ENCODE data around the gene POM121C.
"Not testable (repeated sequence)": the region's sequence is repeated elsewhere in the genome, so short reads cannot be mapped to it uniquely, and the experiment has no call there.

The POM121C gene

DNA sequence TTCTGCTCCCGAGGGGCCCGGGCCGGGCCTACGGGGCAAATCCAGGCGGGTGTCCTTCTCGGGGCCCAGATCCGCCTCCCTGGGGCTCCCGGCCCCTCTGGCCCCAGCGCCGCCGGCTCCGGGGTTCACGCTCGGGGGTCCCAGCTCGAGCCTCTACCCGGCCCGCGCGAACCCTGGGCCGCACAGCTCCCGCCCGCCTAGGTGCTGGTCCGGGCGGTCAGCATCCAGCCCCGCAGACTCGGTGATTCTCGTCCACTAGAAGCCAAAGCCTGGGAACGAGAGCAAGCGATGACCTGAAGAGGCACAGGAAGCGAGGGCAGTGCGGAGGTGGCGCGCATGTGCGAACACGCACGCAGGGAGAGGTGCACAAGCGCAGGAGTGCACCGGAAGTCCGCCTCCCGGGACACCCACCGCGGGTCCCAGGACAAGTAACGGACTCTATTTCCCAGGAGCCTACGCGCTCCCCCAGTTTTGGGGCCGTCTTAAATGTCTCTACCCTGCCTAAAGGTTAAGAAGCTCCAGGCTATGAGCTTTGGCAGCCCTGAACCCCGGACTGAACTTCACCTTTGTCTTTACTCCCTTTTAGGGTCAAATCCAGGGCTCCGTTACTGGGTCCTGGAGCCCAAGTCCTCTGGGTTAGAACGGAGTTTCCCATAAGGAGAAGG is at the start of gene POM121C:
POM121C (minus strand) TSS at position 321 of the 665 bp plus-strand sequence. CDS start 44,803 bp downstream, outside the sequence.
- DNase-seq (ENCODE audit: low read depth in 2 of 2) = peak; percentile 66 to 73

DNA sequence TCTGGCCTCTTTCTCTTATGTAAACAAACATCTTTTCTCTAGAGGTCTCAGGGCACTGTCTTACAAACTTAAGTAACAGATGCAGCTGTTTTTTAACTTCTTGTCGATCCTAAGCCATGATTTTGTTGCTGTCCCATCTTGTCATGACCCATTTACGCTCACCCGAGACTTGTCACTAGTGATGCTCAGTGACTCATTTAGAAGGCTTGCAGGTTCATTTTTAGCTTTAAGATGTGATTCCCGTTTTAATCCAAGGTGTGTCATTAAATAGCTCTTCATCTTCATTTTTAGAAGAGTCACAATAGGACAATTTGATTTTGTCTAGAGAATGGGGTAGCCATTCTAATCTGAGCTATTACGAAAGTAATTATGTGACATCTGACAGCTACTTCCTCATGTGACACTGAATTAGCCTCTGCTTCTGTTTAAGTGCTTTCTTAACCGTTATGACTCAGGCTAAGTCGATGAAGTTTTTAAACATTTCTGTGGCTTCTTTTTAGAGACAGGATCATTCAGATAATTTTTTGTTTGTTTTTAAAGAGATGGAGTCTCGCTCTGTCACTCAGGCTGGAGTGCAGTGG is 48.7 kb upstream of the POM121C start:
- DNase-seq (ENCODE audit: low read depth in 2 of 2) = no peak

DNA sequence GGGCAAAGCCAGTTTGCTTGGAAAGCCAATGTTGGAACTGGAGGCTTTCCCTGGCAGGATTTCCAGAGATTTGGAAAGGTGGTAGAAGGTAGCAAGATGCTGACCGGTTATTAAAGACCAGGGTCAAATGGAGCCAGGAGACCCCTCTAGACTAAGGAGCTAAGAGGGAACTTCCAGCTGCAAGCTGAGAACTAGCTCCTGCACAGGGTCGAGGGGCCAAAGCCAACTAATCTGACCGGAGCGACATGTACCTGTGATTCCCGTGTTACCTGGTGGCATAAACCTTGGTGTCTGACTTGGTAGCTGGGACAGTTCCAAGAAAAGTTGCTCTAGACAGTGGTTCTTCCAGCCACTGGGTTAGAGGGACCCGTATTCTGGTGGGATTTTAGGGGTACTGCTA is 47.8 kb upstream of the POM121C start:
- no peak for DNase-seq (ENCODE audit: low read depth in 2 of 2)

DNA sequence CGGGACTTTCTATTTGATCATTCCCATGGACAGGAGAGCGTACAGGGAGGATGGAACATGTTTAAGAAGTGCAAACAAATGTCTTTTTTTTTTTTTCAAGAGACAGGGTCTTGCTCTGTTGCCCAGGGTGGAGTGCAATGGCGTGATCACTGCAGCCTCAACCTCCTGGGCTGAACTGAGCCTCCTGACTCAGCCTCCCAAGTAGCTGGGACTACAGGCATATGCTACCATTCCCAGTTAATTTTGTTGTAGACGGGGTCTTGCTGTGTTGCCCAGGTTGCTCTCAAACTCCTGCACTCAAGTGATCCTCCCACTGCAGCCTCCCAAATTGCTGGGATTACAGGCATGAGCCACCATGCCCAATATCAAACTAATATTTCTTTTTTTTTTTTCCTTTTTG is 46.5 kb upstream of the POM121C start:
- DNase-seq (ENCODE audit: low read depth in 2 of 2) = no peak

DNA sequence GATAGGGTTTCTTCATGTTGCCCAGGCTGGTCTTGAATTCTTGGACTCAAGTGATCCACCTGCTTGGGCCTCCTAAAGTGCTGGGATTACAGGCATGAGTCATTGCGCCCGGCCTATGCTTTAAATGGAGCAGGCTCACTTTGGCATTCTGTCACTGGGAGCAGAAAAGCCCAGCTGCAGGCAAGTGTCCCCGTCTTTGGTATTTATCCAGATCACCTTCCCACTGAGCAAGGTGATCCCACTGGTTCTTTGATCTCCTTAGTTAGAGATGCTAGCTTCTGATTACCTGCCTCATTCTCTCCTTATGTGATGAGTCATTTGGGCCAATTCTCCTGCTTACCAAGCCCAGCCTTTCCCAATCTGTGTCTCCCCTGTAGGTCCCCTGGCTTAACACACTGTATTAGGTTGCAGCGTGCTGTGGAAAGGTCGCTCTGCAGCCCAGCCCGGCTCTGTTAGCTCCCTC is 45.3 kb upstream of the POM121C start:
- DNase-seq (ENCODE audit: low read depth in 2 of 2) = no peak

DNA sequence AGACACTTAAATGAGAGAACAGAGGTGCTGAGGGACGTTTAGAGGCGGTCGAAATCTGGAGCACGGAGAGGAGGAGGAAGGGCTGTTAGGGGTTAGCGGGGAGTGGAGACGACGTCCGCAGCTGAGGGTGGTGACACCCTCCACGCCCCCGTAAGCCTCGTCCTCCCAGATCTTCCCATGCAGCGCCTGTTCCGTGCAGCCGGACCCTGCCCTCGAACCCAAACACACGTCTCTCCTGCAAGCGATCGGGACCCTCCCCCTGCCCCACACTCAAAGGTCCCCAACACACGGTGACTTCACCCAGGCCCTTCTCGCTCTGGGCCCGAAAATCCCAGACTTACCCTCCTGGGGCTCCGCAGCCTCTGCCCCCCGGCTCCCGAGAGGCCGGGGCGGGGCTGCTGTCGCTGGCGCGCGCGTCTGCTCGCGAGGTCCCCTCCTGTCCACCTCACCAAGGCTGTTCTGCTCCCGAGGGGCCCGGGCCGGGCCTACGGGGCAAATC is 41.2 kb upstream of the POM121C start:
- not testable (repeated sequence) for DNase-seq (ENCODE audit: low read depth in 2 of 2)

DNA sequence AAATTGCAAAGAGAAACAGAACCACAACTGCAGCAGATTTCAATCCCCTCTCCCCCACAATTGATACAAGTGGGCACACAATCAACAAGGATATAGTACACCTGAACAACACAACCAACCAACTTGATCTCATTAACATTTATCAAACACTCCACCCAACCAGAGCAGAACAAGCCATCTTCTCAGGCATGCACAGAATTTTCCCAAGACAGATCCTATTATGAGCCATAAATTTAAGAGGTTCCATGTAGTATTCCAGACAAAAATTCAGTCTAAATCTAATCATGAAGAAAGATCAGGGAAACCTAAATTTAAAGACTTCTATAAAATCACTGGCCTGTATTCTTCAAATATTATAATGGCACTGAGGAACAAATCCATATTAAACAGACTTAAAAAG is 35.6 kb upstream of the POM121C start:
- not testable (repeated sequence) for DNase-seq (ENCODE audit: low read depth in 2 of 2)

DNA sequence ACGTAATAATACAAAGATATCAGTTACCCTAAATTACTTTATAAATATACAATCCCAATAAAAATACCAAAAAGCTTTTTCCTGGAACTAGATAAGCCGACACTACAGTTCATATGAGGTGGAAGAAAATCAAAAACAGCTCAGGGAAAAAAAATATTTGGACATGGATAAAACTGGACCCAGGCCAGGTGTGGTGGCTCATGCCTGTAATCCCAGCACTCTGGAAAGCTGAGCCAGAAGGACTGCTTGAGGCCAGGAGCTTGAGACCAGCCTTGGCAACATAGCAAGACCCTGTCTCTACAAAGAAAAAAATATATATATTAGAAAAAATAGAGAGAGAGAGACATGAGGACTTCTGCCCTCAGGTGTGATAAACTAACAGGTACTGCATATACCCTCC is 32.7 kb upstream of the POM121C start:
- DNase-seq (ENCODE audit: low read depth in 2 of 2) = not testable (repeated sequence)

DNA sequence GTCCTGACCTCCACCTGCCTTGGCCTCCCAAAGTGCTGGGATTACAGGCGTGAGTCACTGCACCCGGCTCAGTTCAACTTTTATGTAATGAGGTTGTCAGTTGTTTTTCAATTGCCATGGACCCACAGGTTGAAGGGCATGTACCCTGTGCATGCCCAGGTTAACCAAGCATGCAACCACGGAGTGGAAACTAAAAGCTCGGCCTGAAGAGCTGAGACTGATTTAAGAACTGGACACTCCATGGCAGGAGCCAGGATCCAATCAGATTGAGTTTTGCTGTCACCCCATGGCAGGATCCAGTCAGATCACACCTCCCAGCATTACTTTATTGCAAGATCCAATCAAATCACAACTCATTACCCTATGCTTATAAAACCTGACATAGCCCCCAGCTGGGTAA is 22.9 kb upstream of the POM121C start:
- not testable (repeated sequence) for DNase-seq (ENCODE audit: low read depth in 2 of 2)

DNA sequence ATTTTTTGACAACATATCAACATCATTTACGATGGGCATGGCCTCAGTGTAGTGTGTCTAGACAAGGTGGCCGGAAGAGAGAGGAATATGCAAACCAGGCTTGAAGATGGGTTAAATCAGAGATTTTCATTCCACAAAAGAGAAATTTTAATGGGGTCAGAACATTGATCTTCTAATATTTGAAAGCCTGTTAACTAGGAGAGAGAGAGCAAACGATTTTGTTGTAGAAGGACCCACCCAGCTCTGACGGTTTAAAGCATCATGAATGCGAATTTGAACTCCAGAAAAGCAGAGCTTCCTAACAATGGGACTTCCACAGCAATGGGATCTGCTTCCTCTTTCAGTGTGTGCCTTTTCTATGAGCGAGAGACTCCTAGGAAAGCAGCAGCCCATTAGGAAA is 5.9 kb upstream of the POM121C start, which contains the start of gene SPDYE5:
SPDYE5 (plus strand) TSS at position 301 of the 400 bp plus-strand sequence. CDS start 1,728 bp downstream, outside the sequence.
- DNase-seq (ENCODE audit: low read depth in 2 of 2) = not testable (repeated sequence)

DNA sequence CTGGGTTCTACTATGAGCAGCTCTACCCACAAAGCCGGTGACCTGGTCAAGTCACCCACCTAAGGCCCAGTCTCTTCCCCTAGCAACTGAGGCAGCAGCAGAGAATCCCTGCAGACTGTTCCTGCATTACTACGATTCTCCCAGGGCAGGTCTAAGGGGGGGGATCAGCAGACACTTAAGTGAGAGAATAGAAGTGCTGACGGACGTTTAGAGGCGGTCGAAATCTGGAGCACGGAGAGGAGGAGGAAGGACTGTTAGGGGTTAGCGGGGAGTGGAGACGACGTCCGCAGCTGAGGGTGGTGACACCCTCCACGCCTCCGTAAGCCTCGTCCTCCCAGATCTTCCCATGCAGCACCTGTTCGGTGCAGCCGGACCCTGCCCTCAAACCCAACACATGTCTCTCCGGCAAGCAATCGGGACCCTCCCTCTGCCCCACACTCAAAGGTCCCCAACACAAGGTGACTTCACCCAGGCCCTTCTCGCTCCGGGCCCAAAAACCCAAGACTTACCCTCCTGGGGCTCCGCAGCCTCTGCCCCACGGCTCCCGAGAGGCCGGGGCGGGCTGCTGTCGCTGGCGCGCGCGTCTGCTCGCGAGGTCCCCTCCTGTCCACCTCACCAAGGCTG is 632 bp downstream of the POM121C start:
- not testable (repeated sequence) for DNase-seq (ENCODE audit: low read depth in 2 of 2)

DNA sequence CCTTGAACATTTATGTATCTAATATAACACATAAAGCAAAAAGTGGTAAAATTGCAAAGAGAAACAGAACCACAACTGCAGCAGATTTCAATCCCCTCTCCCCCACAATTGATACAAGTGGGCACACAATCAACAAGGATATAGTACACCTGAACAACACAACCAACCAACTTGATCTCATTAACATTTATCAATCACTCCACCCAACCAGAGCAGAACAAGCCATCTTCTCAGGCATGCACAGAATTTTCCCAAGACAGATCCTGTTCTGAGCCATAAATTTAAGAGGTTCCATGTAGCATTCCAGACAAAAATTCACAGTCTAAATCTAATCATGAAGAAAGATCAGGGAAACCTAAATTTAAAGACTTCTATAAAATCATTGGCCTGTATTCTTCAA is 5.8 kb downstream of the POM121C start:
- not testable (repeated sequence) for DNase-seq (ENCODE audit: low read depth in 2 of 2)

DNA sequence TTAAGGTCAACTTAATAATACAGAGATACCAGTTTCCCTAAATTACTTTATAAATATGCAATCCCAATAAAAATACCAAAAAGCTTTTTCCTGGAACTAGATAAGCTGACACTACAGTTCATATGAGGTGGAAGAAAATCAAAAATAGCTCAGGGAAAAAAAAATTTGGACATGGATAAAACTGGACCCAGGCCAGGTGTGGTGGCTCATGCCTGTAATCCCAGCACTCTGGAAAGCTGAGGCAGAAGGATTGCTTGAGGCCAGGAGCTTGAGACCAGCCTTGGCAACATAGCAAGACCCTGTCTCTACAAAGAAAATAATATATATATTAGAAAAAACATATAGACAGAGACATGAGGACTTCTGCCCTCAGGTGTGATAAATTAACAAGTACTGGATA is 8.6 kb downstream of the POM121C start:
- not testable (repeated sequence) for DNase-seq (ENCODE audit: low read depth in 2 of 2)

DNA sequence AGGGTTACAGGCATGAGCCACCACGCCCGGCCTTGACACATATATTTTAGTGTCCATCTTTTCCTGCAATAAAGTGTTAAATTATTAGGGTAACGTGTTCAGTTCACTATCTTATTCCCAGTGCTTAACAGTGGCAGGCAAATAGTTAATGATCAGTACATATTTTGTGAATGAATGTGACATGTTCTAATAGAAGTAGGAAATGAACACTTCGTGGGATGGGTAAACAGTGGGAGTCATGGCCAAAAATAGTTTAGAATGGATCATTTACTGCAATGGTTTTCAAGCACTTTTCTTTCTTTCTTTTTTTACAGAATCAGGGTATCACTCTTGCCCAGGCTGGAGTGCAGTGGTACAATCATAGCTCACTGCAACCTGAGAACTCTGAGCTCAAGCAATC is 15.9 kb downstream of the POM121C start:
- DNase-seq (ENCODE audit: low read depth in 2 of 2) = not testable (repeated sequence)

DNA sequence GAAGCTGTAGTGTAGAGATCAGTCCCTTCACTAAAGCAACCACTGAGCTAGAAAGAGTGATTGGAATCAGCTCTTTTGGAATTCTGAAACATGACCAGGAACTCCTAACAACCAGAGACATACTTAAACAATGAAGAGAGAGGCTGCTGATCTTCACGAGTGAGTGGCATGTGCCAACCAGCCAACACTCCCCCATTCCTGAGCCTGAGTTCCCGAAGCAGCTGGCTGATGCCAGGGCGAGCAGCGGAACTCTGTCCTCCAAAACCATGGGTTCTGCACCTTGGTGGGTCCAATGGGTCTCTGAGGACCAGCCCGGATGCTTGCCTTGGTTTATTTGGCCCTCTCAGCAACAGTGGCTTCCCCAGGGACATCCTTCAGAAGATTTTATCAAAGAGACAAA is 25.6 kb downstream of the POM121C start:
- DNase-seq (ENCODE audit: low read depth in 2 of 2) = not testable (repeated sequence)

DNA sequence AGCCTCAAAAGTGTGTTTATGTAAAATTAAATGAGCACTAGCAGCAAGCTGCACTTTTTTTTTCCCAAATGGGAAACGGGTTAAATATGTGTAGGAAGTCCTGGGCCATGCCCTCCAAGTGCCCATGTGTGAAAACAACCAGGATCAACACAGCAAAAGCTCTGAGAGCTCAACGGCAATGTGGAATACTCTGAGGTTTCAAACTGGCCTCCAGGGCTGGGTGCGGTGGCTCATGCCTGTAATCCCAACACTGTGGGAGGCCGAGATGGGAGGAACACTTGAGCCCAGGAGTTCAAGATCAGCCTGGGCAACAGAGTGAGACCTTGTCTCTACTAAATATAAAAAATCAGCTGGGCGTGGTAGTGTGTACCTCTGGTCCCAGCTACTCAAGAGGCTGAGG is 28.1 kb downstream of the POM121C start:
- DNase-seq (ENCODE audit: low read depth in 2 of 2) = not testable (repeated sequence)

DNA sequence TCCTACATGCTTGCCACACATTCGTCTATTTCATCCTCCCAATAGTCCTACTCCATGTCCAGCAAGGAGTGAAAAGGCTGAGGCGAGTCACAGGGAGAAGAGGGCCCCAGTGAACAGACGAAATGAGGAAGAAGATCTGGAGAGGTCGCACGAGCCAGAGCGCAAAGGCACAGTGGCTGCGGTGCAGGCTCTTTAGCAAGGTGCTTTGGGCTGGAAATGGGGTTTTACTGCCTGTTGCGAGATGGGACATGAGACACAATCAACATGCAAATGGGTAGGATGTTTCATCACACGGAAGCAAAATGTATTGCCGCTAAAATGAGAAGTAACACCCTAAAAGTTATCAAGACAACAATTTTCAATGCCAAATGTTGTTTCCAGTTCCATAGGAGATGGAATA is 29.7 kb downstream of the POM121C start:
- not testable (repeated sequence) for DNase-seq (ENCODE audit: low read depth in 2 of 2)

DNA sequence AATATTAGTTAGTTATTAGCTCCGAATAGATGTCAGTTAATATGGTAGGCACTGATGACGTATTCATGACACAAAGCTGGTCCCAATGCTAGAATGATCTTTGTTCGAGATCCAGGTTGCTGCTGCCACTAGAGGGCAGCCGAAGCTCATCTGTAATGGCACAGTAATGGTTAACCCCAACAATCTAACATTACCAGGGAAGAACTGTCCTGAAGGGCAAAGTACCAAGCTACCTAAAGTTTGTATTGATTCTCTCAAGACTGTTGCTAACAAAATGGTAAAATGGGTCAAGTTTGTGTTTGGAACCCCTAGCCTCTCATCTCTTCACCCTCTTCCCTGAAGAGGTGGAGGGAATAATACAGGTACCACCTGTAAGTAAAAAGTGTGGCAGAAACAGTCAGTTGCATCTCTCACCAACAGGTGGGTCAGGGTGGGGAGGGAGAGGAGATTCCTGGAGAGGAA is 33.6 kb downstream of the POM121C start:
- not testable (repeated sequence) for DNase-seq (ENCODE audit: low read depth in 2 of 2)

DNA sequence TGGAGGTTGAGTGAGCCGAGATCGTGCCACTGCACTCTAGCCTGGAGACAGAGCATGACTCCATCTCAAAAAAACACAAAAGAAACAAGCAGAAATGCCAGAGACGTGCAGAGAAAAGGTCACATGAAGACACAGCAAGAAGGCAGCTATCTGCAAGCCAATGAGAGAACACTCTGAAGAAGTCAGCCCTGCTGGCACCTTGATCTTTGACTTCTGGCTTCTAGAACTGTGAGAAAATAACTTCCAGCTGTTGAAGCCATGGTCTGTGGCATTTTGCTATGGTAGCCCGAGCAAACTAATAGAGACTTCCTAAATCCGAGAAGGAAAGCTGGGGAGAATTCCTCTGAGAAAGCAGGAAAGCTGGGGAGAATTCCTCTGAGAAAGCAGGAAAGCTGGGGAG is 36.2 kb downstream of the POM121C start:
- DNase-seq (ENCODE audit: low read depth in 2 of 2) = not testable (repeated sequence)

DNA sequence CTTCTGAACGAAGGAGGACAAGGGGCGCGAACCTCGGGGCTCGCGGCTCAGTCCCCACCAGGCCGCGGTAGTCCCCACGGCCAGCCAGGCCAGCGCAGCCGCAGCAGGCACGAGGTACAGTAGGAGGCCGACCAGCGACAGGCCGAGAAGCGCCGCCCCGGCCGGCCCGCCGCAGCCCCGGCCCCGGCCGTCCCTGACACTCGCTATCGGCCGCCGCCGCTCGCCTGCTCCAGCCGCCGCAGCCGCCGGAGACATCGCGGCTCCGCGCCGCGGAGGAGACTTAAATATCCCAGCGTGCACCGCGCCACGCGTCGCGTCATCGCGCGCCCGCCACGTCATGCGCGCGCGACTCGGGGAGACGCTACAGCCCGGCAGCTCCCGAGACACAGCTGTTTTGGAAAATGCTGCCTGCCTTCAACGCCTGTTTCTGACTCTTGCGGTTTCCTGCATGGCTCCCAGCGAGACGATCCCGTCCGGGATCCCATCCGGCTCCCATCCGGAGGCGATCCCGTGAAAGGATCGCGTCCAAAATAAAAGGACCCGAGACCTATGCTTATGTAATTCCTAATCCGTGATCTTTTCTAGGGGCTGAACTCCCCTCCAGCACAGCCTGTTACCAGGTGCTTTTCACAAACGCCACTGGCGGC is 43.5 kb downstream of the POM121C start:
- not testable (repeated sequence) for DNase-seq (ENCODE audit: low read depth in 2 of 2)

DNA sequence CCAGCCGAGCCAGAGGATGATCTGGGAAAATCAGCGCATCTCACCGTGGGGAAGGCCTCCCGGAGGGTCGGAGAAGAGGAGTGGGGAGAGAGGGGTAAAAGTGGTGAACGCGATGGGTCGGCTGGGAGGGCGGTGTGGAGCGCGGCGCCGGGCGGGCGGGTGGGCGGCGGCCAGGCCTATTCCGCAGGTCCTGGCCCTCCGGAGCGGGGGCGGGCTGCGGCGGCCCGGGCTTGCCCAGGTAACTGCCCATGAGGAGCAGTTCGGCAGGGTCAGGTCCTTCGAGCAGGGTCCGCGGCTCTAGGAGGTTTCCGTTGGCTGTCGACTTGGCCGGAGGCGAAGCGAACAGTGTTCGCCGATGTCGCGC is 44.0 kb downstream of the POM121C start:
- DNase-seq (ENCODE audit: low read depth in 2 of 2) = not testable (repeated sequence)

DNA sequence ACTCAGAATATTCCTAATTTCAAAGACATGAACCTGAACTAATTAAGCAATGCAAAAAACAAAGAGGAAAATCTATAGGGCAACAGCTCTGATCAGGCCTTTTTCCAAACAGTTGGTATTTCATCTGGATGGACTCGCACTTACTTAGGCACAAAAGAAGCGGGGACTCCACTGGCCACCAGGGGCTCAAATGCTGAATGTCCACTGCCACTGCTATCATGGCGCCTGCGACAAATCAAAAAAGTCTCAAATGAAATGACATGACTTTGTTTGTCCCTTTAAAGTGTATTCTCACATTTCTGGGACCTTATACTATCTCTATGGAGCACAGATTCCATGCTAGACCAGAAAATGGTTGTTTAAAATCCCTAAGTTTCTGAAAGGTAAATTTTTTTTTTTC is 47.1 kb downstream of the POM121C start:
- DNase-seq (ENCODE audit: low read depth in 2 of 2) = not testable (repeated sequence)
